ENCODE measurements around the gene RBP3.

Gene RBP3

DNA sequence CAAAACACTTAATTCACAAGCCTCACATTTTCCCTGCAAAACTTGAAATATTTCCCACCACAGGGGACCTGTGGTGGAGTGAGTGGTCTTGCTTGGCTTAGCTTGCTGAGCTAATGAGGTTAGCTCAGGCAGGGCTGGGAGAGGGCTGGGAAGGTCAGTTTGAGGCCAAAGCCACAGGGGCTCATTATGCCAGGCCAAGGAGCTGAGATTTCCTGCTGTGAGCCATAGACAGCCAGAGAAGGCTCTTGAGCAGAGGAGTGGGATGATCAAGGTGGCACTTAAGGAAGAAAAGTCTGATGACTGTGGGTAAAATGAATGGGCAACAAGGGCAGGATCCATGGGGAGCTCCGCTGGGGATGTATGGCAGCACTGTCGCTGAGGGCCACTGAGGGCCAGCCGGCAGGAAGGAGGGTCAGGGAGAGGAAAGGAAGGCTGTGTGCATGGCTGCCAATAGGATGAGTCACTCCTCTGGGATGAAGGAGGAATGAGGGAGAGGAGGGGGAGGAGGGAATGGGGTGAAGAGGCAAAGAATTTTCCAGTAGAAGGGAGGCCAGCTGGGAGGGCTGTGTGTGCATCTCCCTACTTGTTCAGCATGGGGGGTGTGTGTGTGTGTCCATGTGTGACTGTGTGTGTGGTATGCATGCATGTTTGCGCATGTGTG lies 54.6 kb downstream of the RBP3 start (continued):
- no peak for TF ChIP-seq ZNF501 (tag by site-specific recombination; IDR thresholded peaks at IDR 0.05)
- TF ChIP-seq, protein P1, sequence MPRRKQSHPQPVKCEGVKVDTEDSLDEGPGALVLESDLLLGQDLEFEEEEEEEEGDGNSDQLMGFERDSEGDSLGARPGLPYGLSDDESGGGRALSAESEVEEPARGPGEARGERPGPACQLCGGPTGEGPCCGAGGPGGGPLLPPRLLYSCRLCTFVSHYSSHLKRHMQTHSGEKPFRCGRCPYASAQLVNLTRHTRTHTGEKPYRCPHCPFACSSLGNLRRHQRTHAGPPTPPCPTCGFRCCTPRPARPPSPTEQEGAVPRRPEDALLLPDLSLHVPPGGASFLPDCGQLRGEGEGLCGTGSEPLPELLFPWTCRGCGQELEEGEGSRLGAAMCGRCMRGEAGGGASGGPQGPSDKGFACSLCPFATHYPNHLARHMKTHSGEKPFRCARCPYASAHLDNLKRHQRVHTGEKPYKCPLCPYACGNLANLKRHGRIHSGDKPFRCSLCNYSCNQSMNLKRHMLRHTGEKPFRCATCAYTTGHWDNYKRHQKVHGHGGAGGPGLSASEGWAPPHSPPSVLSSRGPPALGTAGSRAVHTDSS (tag by site-specific recombination; IDR thresholded peaks at IDR 0.05), result no peak
- no peak for TF ChIP-seq ZNF585B (tag by site-specific recombination; IDR thresholded peaks at IDR 0.05)
- TF ChIP-seq ZNF768 (tag by site-specific recombination; IDR thresholded peaks at IDR 0.05), result no peak
- TF ChIP-seq, protein P2, sequence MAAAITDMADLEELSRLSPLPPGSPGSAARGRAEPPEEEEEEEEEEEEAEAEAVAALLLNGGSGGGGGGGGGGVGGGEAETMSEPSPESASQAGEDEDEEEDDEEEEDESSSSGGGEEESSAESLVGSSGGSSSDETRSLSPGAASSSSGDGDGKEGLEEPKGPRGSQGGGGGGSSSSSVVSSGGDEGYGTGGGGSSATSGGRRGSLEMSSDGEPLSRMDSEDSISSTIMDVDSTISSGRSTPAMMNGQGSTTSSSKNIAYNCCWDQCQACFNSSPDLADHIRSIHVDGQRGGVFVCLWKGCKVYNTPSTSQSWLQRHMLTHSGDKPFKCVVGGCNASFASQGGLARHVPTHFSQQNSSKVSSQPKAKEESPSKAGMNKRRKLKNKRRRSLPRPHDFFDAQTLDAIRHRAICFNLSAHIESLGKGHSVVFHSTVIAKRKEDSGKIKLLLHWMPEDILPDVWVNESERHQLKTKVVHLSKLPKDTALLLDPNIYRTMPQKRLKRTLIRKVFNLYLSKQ (tag by site-specific recombination; IDR thresholded peaks at IDR 0.05; ENCODE audit: borderline replicate concordance), result no peak
- TF ChIP-seq SP7 (tag by site-specific recombination; IDR thresholded peaks at IDR 0.05), result 0 out of 2 replicates have a peak, but pooled peaks have one; percentile 25
- no peak for TF ChIP-seq ZBTB17 (tag by site-specific recombination; IDR thresholded peaks at IDR 0.05)
- TF ChIP-seq ZNF248 (tag by site-specific recombination; IDR thresholded peaks at IDR 0.05), result no peak
- TF ChIP-seq, protein P3, sequence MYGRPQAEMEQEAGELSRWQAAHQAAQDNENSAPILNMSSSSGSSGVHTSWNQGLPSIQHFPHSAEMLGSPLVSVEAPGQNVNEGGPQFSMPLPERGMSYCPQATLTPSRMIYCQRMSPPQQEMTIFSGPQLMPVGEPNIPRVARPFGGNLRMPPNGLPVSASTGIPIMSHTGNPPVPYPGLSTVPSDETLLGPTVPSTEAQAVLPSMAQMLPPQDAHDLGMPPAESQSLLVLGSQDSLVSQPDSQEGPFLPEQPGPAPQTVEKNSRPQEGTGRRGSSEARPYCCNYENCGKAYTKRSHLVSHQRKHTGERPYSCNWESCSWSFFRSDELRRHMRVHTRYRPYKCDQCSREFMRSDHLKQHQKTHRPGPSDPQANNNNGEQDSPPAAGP (tag by site-specific recombination; IDR thresholded peaks at IDR 0.05), result peak; percentile 67; the same call in 1 of the 2 replicates
- TF ChIP-seq ZBTB21 (tag by site-specific recombination; IDR thresholded peaks at IDR 0.05), result 0 out of 2 replicates have a peak, but pooled peaks have one; percentile 14
- TF ChIP-seq, protein P4, sequence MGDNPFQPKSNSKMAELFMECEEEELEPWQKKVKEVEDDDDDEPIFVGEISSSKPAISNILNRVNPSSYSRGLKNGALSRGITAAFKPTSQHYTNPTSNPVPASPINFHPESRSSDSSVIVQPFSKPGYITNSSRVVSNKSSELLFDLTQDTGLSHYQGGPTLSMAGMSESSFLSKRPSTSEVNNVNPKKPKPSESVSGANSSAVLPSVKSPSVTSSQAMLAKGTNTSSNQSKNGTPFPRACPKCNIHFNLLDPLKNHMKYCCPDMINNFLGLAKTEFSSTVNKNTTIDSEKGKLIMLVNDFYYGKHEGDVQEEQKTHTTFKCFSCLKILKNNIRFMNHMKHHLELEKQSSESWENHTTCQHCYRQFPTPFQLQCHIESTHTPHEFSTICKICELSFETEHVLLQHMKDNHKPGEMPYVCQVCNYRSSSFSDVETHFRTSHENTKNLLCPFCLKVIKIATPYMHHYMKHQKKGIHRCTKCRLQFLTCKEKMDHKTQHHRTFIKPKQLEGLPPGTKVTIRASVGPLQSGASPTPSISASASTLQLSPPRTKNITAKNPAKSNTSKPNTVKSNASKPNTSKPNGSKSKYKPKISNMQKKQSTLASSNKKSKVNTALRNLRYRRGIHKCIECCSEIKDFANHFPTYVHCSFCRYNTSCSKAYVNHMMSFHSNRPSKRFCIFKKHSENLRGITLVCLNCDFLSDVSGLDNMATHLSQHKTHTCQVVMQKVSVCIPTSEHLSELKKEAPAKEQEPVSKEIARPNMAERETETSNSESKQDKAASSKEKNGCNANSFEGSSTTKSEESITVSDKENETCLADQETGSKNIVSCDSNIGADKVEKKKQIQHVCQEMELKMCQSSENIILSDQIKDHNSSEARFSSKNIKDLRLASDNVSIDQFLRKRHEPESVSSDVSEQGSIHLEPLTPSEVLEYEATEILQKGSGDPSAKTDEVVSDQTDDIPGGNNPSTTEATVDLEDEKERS (tag by site-specific recombination; IDR thresholded peaks at IDR 0.05), result no peak
- no peak for TF ChIP-seq ZFP41 (tag by site-specific recombination; IDR thresholded peaks at IDR 0.05; ENCODE audit: borderline replicate concordance)
- TF ChIP-seq ZNF37A (tag by site-specific recombination; IDR thresholded peaks at IDR 0.05), result no peak
- TF ChIP-seq, protein P5, sequence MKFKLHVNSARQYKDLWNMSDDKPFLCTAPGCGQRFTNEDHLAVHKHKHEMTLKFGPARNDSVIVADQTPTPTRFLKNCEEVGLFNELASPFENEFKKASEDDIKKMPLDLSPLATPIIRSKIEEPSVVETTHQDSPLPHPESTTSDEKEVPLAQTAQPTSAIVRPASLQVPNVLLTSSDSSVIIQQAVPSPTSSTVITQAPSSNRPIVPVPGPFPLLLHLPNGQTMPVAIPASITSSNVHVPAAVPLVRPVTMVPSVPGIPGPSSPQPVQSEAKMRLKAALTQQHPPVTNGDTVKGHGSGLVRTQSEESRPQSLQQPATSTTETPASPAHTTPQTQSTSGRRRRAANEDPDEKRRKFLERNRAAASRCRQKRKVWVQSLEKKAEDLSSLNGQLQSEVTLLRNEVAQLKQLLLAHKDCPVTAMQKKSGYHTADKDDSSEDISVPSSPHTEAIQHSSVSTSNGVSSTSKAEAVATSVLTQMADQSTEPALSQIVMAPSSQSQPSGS (tag by site-specific recombination; IDR thresholded peaks at IDR 0.05; ENCODE audit: low read depth), result no peak
- no peak for TF ChIP-seq HOXC10 (CRISPR knock-in tag; IDR thresholded peaks at IDR 0.05)
- no peak for TF ChIP-seq ZNF416 (tag by site-specific recombination; IDR thresholded peaks at IDR 0.05)
- no peak for TF ChIP-seq BCL11A (tag by site-specific recombination; IDR thresholded peaks at IDR 0.05; ENCODE audit: low read depth)
- TF ChIP-seq ZNF843 (tag by site-specific recombination; IDR thresholded peaks at IDR 0.05), result no peak
- no peak for TF ChIP-seq TCF7L2 (IDR thresholded peaks at IDR 0.05; ENCODE audit: borderline replicate concordance, low read depth, low read length)
- TF ChIP-seq ZNF16 (tag by site-specific recombination; IDR thresholded peaks at IDR 0.05; ENCODE audit: low read depth), result peak; percentile 72
- no peak; the same call in 1 of the 2 replicates for TF ChIP-seq KLF9 (tag by site-specific recombination; IDR thresholded peaks at IDR 0.05; ENCODE audit: low read depth)
- no peak for TF ChIP-seq ZNF558 (tag by site-specific recombination; IDR thresholded peaks at IDR 0.05)
- no peak for TF ChIP-seq ZNF433 (tag by site-specific recombination; IDR thresholded peaks at IDR 0.05; ENCODE audit: low read depth)
- TF ChIP-seq, protein P6, sequence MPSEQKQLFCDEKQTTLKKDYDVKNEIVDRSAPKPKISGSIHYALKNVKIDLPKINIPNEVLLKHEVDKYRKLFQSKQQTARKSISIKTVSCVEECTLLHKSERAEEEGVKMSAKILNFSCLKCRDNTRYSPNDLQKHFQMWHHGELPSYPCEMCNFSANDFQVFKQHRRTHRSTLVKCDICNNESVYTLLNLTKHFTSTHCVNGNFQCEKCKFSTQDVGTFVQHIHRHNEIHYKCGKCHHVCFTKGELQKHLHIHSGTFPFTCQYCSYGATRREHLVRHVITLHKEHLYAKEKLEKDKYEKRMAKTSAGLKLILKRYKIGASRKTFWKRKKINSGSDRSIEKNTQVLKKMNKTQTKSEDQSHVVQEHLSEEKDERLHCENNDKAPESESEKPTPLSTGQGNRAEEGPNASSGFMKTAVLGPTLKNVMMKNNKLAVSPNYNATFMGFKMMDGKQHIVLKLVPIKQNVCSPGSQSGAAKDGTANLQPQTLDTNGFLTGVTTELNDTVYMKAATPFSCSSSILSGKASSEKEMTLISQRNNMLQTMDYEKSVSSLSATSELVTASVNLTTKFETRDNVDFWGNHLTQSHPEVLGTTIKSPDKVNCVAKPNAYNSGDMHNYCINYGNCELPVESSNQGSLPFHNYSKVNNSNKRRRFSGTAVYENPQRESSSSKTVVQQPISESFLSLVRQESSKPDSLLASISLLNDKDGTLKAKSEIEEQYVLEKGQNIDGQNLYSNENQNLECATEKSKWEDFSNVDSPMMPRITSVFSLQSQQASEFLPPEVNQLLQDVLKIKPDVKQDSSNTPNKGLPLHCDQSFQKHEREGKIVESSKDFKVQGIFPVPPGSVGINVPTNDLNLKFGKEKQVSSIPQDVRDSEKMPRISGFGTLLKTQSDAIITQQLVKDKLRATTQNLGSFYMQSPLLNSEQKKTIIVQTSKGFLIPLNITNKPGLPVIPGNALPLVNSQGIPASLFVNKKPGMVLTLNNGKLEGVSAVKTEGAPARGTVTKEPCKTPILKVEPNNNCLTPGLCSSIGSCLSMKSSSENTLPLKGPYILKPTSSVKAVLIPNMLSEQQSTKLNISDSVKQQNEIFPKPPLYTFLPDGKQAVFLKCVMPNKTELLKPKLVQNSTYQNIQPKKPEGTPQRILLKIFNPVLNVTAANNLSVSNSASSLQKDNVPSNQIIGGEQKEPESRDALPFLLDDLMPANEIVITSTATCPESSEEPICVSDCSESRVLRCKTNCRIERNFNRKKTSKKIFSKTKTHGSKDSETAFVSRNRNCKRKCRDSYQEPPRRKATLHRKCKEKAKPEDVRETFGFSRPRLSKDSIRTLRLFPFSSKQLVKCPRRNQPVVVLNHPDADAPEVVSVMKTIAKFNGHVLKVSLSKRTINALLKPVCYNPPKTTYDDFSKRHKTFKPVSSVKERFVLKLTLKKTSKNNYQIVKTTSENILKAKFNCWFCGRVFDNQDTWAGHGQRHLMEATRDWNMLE (tag by site-specific recombination; conservative IDR thresholded peaks at IDR 0.05; ENCODE audit: low read depth), result no peak
- TF ChIP-seq ZNF777 (tag by site-specific recombination; IDR thresholded peaks at IDR 0.05; ENCODE audit: borderline replicate concordance), result no peak

All from HEK293 (cell line).